ENCODE measurements around the gene FAF2.

The FAF2 gene

GRCh38 chr5:176444742-176445141, 3.4 kb upstream of the FAF2 start:
- DNase-seq (ENCODE audit: low read depth, low spot score), result no peak
- POLR2A ChIA-PET, result no interaction called here
- CTCF ChIA-PET, result interaction anchor here (1.2 kb wide), 1 partner anchor 28 kb away, joined by 4 read pairs; the partner anchor contains the start of gene CLTB
- TF ChIP-seq CTCF (IDR thresholded peaks at IDR 0.05; ENCODE audit: insufficient read depth, low read length, missing control alignments), result no peak
- no peak overlapping the region for H3K4me3 ChIP-seq (ENCODE audit: low read depth, low read length)

GRCh38 chr5:176446028-176446665, 2.0 kb upstream of the FAF2 start:
- DNase-seq (ENCODE audit: low read depth, low spot score), result no peak
- CTCF ChIA-PET, result interaction anchor here (0.7 to 5.3 kb wide), 5 partner anchors 17 to 97 kb away, joined by 3 to 97 read pairs (median 14); partner anchors contain the start of gene CLTB
- no peak for TF ChIP-seq CTCF (IDR thresholded peaks at IDR 0.05; ENCODE audit: insufficient read depth, low read length, missing control alignments)
- no peak overlapping the region for H3K4me3 ChIP-seq (ENCODE audit: low read depth, low read length)
- POLR2A ChIA-PET, result no interaction called here

GRCh38 chr5:176446884-176447590, 1.1 kb upstream of the FAF2 start:
- ChIA-PET CTCF (interaction anchor here (0.5 to 5.3 kb wide), 48 partner anchors 7 to 970 kb away, joined by 3 to 97 read pairs (median 6); partner anchors contain the start of genes CLTB and RNF44), POLR2A (interaction anchor here (0.8 to 1.7 kb wide), 4 partner anchors 8 to 90 kb away, joined by 3 to 6 read pairs (median 4); partner anchors contain the start of genes CLTB and RNF44)
- DNase-seq (ENCODE audit: low read depth, low spot score), result no peak
- no peak for TF ChIP-seq CTCF (IDR thresholded peaks at IDR 0.05; ENCODE audit: insufficient read depth, low read length, missing control alignments)
- H3K4me3 ChIP-seq (ENCODE audit: low read depth, low read length), result peak overlapping the region; percentile 82

- no peak for DNase-seq (ENCODE audit: low read depth, low spot score)
- POLR2A ChIA-PET, result interaction anchor here (0.8 to 1.7 kb wide), 4 partner anchors 9 to 90 kb away, joined by 3 to 6 read pairs (median 4); partner anchors contain the start of genes CLTB and RNF44
- CTCF ChIA-PET, result interaction anchor here (0.5 to 5.3 kb wide), 47 partner anchors 8 to 971 kb away, joined by 3 to 97 read pairs (median 6); partner anchors contain the start of genes CLTB and RNF44
- peak; percentile 9 for TF ChIP-seq CTCF (IDR thresholded peaks at IDR 0.05; ENCODE audit: insufficient read depth, low read length, missing control alignments)
- peak overlapping the region; percentile 82 for H3K4me3 ChIP-seq (ENCODE audit: low read depth, low read length)
Measured at GRCh38 chr5:176447591-176447977, 601 bp upstream of the FAF2 start.

GRCh38 chr5:176450077-176450476, 1.9 kb downstream of the FAF2 start:
- no peak for TF ChIP-seq CTCF (IDR thresholded peaks at IDR 0.05; ENCODE audit: insufficient read depth, low read length, missing control alignments)
- POLR2A ChIA-PET, result no interaction called here
- DNase-seq (ENCODE audit: low read depth, low spot score), result no peak
- CTCF ChIA-PET, result interaction anchor here (0.9 to 5.3 kb wide), 4 partner anchors 10 to 88 kb away, joined by 3 to 97 read pairs (median 14); partner anchors contain the start of gene RNF44
- H3K4me3 ChIP-seq (ENCODE audit: low read depth, low read length), result no peak overlapping the region
